Measurements from ENCODE around the gene MACROD1.

- TF ChIP-seq, protein P1, sequence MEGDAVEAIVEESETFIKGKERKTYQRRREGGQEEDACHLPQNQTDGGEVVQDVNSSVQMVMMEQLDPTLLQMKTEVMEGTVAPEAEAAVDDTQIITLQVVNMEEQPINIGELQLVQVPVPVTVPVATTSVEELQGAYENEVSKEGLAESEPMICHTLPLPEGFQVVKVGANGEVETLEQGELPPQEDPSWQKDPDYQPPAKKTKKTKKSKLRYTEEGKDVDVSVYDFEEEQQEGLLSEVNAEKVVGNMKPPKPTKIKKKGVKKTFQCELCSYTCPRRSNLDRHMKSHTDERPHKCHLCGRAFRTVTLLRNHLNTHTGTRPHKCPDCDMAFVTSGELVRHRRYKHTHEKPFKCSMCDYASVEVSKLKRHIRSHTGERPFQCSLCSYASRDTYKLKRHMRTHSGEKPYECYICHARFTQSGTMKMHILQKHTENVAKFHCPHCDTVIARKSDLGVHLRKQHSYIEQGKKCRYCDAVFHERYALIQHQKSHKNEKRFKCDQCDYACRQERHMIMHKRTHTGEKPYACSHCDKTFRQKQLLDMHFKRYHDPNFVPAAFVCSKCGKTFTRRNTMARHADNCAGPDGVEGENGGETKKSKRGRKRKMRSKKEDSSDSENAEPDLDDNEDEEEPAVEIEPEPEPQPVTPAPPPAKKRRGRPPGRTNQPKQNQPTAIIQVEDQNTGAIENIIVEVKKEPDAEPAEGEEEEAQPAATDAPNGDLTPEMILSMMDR (IDR thresholded peaks at IDR 0.05): no peak
- no peak for TF ChIP-seq POLR2A (IDR thresholded peaks at IDR 0.05)
Observed at GRCh38 chr11:64032050-64032449, 133.9 kb downstream of the MACROD1 start.
